ENCODE results near the gene RTKN. TPM values are rescaled to one million over a fixed set of nuclear protein-coding genes. Genes with fewer than 3 reads are reported as not detected.

Gene RTKN
- total RNA-seq, 1 experiment from 2014 or later = 94.0 TPM

DNA sequence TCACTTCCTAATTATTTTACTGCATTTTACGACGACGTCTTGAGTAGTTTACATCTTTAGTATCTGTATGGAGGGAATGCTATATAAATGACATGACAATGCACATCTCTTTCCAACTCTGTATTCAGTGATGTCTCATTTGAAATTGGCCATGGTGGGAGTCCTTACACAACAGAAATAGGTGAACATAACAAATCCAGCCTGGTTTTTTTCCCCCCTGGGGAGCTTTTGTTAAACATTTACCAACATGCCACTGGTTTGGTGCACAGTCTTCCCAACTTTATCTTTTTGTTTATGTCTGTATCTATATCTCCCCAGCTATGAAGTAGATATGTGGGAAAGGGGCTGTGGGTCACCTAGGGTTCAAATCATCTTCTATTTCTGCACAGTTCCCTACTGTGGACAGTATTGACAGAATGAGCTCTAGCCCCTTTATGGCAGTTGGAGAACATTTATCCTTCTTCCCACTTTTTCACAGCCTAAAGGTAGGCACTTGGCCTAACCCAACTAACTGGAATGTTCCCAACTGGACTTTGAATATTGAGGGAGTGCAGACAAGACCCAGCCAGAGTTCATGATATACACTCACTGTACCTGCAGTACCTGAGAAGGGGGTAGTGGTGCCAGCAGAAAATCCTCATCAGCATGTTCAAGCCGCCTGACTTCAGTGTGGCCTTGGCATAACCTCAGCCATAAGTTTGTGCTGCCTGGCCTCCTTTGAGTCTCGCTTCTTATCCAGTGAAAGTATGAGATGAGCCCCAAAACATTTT lies 5.7 kb upstream of the RTKN start:
- no peak overlapping the region for H3K4me3 ChIP-seq (replicated peaks in 1 of 2; ENCODE audit: low read depth in 1 of 2, low read length in 2 of 2)
- H3K4me1 ChIP-seq (ENCODE audit: control insufficient read depth in 1 of 2, insufficient read depth in 2 of 2, low read length in 2 of 2) = peaks cover 20 to 33% of the 10 kb centered on the region in 2 experiments
- H3K4me2 ChIP-seq (ENCODE audit: low read length) = no peak overlapping the region
- intact Hi-C loops (cut with micrococcal nuclease) = no loop called here
- H3K9me3 ChIP-seq (ENCODE audit: control insufficient read depth in 1 of 2, insufficient read depth in 1 of 2, low read depth in 1 of 2, low read length in 2 of 2) = no peaks in the 10 kb centered on the region
- CTCF ChIA-PET = no interaction called here
- RAD21 ChIA-PET (ENCODE audit: low non-redundant PET in 1 of 2, low total read pairs in 2 of 2, uncharacterized antibody in 2 of 2, unreplicated experiment in 2 of 2) = no interaction called here
- TF ChIP-seq RAD21 (IDR thresholded peaks at IDR 0.05; ENCODE audit: low read depth) = no peak
- TF ChIP-seq CBX3 (IDR thresholded peaks at IDR 0.05; ENCODE audit: low read depth) = no peak
- TF ChIP-seq EZH2phosphoT487 (IDR thresholded peaks at IDR 0.05; ENCODE audit: borderline replicate concordance) = no peak
- TF ChIP-seq, protein P1, sequence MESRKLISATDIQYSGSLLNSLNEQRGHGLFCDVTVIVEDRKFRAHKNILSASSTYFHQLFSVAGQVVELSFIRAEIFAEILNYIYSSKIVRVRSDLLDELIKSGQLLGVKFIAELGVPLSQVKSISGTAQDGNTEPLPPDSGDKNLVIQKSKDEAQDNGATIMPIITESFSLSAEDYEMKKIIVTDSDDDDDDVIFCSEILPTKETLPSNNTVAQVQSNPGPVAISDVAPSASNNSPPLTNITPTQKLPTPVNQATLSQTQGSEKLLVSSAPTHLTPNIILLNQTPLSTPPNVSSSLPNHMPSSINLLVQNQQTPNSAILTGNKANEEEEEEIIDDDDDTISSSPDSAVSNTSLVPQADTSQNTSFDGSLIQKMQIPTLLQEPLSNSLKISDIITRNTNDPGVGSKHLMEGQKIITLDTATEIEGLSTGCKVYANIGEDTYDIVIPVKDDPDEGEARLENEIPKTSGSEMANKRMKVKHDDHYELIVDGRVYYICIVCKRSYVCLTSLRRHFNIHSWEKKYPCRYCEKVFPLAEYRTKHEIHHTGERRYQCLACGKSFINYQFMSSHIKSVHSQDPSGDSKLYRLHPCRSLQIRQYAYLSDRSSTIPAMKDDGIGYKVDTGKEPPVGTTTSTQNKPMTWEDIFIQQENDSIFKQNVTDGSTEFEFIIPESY (IDR thresholded peaks at IDR 0.05; ENCODE audit: extremely low read depth, insufficient replicate concordance, low read length) = no peak
- no peak for TF ChIP-seq TCF7L2 (IDR thresholded peaks at IDR 0.05; ENCODE audit: borderline replicate concordance, extremely low read depth, insufficient read depth, insufficient read length)
- no peak for TF ChIP-seq ZFX (IDR thresholded peaks at IDR 0.05)
- TF ChIP-seq, protein P2, sequence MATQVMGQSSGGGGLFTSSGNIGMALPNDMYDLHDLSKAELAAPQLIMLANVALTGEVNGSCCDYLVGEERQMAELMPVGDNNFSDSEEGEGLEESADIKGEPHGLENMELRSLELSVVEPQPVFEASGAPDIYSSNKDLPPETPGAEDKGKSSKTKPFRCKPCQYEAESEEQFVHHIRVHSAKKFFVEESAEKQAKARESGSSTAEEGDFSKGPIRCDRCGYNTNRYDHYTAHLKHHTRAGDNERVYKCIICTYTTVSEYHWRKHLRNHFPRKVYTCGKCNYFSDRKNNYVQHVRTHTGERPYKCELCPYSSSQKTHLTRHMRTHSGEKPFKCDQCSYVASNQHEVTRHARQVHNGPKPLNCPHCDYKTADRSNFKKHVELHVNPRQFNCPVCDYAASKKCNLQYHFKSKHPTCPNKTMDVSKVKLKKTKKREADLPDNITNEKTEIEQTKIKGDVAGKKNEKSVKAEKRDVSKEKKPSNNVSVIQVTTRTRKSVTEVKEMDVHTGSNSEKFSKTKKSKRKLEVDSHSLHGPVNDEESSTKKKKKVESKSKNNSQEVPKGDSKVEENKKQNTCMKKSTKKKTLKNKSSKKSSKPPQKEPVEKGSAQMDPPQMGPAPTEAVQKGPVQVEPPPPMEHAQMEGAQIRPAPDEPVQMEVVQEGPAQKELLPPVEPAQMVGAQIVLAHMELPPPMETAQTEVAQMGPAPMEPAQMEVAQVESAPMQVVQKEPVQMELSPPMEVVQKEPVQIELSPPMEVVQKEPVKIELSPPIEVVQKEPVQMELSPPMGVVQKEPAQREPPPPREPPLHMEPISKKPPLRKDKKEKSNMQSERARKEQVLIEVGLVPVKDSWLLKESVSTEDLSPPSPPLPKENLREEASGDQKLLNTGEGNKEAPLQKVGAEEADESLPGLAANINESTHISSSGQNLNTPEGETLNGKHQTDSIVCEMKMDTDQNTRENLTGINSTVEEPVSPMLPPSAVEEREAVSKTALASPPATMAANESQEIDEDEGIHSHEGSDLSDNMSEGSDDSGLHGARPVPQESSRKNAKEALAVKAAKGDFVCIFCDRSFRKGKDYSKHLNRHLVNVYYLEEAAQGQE (IDR thresholded peaks at IDR 0.05; ENCODE audit: low read depth) = no peak
- TF ChIP-seq, protein P3, sequence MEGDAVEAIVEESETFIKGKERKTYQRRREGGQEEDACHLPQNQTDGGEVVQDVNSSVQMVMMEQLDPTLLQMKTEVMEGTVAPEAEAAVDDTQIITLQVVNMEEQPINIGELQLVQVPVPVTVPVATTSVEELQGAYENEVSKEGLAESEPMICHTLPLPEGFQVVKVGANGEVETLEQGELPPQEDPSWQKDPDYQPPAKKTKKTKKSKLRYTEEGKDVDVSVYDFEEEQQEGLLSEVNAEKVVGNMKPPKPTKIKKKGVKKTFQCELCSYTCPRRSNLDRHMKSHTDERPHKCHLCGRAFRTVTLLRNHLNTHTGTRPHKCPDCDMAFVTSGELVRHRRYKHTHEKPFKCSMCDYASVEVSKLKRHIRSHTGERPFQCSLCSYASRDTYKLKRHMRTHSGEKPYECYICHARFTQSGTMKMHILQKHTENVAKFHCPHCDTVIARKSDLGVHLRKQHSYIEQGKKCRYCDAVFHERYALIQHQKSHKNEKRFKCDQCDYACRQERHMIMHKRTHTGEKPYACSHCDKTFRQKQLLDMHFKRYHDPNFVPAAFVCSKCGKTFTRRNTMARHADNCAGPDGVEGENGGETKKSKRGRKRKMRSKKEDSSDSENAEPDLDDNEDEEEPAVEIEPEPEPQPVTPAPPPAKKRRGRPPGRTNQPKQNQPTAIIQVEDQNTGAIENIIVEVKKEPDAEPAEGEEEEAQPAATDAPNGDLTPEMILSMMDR (IDR thresholded peaks at IDR 0.05 in 2 of 3, conservative IDR thresholded peaks at IDR 0.05 in 1 of 3; ENCODE audit: borderline replicate concordance in 1 of 3, insufficient read depth in 1 of 3, low read depth in 2 of 3, low read length in 2 of 3) = no peak
- no peak for TF ChIP-seq FOSL1 (IDR thresholded peaks at IDR 0.05; ENCODE audit: low read depth)
- TF ChIP-seq YY1 (IDR thresholded peaks at IDR 0.05; ENCODE audit: extremely low read depth, insufficient replicate concordance, low read depth, low read length) = no peak
- TF ChIP-seq SIN3A (IDR thresholded peaks at IDR 0.05; ENCODE audit: low read depth) = no peak
- TF ChIP-seq ZNF274 (IDR thresholded peaks at IDR 0.05; ENCODE audit: low read depth, low read length) = no peak
- TF ChIP-seq, protein P4, sequence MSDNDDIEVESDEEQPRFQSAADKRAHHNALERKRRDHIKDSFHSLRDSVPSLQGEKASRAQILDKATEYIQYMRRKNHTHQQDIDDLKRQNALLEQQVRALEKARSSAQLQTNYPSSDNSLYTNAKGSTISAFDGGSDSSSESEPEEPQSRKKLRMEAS (IDR thresholded peaks at IDR 0.05) = no peak
- no peak for TF ChIP-seq POLR2AphosphoS5 (IDR thresholded peaks at IDR 0.05; ENCODE audit: low read depth, low read length)
- TF ChIP-seq, protein P5, sequence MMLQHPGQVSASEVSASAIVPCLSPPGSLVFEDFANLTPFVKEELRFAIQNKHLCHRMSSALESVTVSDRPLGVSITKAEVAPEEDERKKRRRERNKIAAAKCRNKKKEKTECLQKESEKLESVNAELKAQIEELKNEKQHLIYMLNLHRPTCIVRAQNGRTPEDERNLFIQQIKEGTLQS (IDR thresholded peaks at IDR 0.05) = no peak
- no peak for TF ChIP-seq EZH2 (IDR thresholded peaks at IDR 0.05)
- no peak for TF ChIP-seq POLR2A (IDR thresholded peaks at IDR 0.05; ENCODE audit: borderline replicate concordance, extremely low read depth, insufficient read depth, insufficient read length)
- TF ChIP-seq CEBPB (IDR thresholded peaks at IDR 0.05; ENCODE audit: low read depth) = no peak
- no peak for TF ChIP-seq ELF1 (IDR thresholded peaks at IDR 0.05; ENCODE audit: borderline replicate concordance, low read depth)
- POLR2A ChIA-PET = no interaction called here
- H3K9ac ChIP-seq (ENCODE audit: low read length) = no peak overlapping the region
- no peaks in the 10 kb centered on the region for H3K79me2 ChIP-seq (ENCODE audit: insufficient read depth, low read length)
- no peaks in the 10 kb centered on the region for H3K27me3 ChIP-seq (ENCODE audit: insufficient read depth, low read length)
- H2AFZ ChIP-seq (ENCODE audit: low read depth, low read length, poor library complexity, severe bottlenecking) = no peak overlapping the region
- DNase-seq (ENCODE audit: low read depth, low spot score) (no peak), ATAC-seq (no peak)
- no peaks in the 10 kb centered on the region for H3K36me3 ChIP-seq (ENCODE audit: control insufficient read depth in 1 of 2, insufficient read depth in 2 of 2, low read length in 2 of 2)
- no peaks in the 10 kb centered on the region for H3K9me2 ChIP-seq (ENCODE audit: insufficient read depth)
- no TSS peak for BruUV-seq (replicated peaks)
- no peak overlapping the region for H3K27ac ChIP-seq (ENCODE audit: low read depth, low read length)
- no peaks in the 10 kb centered on the region for H4K20me1 ChIP-seq (ENCODE audit: insufficient read depth)
